Inflammatory macrophage treated with lipopolysaccharide for 4 hours (primary cell): ENCODE results near the gene ADRM1.

Source experiments
- DNase-seq: peaks from one replicate; pipeline ENCODE4 v3.0.0-alpha.2; 2020

ADRM1 gene

GRCh38 chr20:62345681-62346370 lies 43.0 kb downstream of the ADRM1 start:
- DNase-seq = no peak

DNA sequence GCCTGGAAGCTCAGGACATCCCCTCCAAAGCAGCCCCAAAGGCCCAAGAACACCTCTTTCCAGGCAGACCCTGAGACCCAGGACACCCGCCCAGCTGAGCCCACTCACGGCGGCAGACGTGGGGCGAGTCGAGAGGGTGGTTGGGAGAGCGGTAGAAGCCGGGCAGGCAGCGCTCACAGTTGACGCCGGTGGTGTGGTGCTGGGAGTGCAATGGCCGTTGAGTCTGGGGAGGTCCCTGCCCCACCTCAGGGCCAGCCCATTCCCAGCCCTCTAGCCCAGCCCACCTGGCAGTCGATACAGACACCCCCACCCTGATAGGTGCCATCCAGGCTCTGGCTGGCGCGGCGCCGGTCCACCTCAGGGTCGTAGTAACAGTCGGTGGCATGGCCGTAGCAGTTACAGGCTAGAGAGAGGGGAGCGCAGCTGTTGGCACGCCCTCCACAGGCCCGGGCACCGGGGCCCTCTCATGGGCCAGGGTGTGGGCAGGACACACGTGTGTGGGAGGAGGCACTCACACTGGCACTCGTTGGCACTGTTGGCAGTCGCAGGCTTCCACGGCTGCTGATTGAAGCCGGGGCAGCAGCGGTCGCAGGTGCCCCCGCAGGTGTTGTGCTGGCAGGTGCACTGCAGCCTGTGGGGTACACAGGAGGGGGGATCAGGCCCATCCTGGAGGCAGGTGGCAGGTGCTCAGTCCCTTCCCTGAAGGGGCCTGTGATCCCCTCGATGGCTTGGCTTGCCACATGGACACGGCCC lies 43.8 kb downstream of the ADRM1 start:
- DNase-seq = no peak

GRCh38 chr20:62347151-62347404 lies 44.3 kb downstream of the ADRM1 start:
- no peak for DNase-seq

GRCh38 chr20:62347445-62347844 lies 44.6 kb downstream of the ADRM1 start:
- DNase-seq = no peak

- DNase-seq = no peak
Observed at GRCh38 chr20:62348604-62349003, 45.8 kb downstream of the ADRM1 start.

GRCh38 chr20:62349556-62350097 lies 46.8 kb downstream of the ADRM1 start:
- DNase-seq = no peak

- DNase-seq = no peak
Observed at GRCh38 chr20:62350098-62350628, 47.4 kb downstream of the ADRM1 start.

- no peak for DNase-seq
Observed at GRCh38 chr20:62350629-62351422, 48.0 kb downstream of the ADRM1 start.

DNA sequence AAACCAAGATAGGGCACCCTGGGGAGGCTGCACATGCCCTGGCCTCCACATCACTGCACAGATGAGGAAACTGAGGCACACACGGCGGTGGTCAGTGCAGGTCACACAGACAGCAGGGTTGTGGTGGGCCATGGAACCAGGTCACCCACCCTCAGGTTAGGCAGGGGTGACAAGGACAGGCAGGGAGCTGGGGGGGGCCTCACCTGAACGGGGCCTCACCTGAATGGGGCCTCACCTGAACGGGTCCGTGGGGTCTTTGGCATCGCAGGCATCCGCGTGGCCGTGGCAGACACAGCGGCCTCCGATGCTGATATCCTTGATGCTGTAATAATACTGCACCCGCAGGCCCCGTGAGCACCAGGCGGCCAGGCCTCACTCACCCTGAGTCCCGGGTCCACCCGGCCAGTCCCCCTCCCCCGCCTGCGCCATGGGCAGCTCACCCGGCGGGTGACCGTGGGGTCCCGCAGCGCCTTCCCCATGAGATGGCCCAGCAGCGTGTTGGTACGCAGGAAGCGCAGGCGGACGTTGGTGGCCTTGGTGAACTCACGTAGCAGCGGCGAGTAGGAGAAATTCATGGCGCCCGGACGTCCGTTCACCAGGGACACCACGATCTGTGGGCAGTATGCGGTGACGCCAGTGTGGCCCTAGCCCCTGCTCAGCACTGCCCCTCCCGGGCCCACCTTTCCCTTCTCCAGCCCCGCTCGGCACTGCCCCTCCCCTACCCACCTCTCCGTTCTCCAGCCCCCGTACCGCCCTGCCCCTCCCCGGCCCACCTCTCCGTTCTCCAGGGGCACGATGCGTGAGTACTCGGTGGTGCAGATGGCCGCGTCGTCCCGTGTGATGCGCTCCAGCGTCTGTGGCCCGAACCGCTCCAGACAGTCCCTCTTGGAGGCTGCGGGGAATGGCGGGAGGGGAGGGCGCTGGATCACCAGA lies 48.9 kb downstream of the ADRM1 start:
- no peak for DNase-seq

DNA sequence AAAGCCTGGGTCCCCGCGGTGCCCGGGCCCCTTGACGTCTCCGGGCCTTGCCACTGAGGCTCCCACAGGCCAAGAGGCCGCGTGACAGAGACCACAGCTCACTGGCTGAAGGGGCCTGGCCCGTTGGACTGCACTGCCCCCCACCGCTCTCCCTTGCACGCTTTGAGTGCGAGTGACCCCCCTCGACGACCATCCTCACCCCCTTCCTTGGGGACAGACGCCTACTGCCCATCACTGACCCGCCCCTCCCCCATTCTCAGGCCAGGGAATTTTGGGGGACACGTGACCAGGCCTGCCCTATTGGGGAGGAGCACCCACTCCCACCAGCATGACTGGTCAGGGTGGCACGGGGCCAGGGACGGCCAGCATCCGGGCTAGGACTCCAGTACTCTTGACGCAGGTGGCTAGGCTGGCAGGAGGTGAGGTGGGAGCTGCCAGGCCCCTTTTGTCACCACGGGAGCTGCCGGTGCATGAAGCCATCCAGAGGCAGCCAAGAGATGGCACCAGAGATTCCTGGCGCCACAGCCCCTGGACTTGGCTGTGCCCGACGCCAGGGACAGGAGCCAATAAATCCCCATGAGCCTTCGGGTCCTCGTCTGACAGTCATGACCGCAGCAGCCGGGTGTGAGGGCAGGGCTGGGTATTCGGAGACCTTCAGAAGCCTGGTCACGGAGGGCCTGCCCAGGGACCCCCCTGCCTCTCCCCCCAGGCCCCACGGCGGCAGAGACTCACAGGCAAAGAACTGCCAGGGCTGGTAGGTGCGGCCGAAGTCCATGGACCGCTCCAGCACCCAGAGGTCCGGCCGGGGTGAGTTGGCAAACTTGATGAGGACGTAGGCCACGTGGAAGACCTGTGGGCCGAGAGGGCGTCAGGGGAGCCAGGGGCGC lies 49.8 kb downstream of the ADRM1 start:
- DNase-seq = no peak

DNA sequence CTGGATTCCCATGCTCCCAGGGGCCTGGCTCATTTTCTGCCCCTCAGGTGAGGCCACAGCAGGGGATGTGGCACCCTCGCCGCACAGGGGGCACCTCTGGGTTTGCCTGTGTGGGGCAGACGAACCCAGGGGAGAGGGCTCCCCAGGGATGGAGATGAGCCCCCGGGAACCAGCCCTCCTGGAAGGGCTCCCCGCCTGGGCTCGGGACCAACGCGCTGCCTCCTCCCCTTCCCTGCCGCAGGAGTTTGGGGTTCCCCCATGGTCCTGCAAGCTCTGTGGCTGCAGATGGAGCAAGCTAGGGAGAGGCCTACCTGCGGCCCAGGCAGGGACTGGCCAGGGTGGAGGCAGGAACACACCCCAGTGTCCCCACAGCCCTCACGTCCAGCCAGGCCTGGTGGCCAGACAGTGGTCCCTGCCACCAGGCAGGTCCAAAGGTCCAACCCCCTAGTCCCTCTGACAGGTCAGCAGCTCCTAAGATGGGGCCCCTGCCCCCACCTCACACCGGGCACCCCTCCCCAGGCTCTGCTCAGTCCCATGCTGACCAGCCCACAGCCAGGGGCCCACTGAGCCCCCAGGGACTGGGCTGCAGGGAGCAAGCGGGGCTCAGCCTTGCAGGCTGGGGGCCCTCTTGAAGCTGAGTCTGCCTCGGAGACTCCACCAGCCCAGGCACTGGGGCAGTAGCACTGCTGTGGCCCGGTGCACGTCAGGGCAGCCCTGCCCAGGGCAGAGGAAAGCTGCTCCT lies 50.7 kb downstream of the ADRM1 start:
- DNase-seq = no peak

DNA sequence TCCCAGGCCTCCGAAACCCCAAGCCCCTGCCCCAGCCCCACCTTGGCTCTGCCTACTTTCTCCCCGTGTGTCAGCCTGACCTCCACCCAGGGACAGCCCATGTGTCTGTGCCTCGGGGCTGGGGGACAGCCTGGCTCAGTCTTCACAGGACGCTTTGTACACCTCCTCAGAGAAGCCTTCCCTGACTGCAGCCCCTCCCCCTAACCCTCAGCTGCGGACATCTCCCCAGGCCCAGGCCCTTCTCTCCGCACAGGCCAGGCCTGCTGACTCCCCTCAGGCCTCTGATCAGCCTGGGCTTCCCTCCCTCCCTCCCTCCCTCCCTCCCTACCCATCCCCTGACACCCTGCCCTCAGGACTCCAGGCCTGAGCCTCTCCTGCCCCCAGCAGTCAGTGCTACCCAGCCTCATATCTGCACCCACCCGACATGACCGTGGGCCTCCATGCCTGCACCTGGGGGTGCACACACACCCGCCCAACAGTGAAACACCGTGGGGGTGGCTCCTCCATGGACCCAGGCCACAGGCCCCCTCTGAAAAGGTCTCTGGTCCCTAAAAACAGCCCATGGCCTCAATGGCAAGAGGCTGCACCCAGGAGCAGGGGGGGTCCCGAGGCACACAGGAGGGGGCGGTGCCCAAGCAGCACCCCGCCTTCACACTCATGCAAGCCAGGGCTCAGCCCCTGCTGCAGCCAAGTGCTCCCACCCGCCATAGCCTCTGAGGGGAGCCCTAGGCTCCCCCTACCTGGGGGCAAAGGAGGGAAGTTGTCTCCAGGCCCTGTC lies 51.4 kb downstream of the ADRM1 start:
- DNase-seq = no peak

GRCh38 chr20:62354811-62355341 lies 52.1 kb downstream of the ADRM1 start:
- DNase-seq = no peak

DNA sequence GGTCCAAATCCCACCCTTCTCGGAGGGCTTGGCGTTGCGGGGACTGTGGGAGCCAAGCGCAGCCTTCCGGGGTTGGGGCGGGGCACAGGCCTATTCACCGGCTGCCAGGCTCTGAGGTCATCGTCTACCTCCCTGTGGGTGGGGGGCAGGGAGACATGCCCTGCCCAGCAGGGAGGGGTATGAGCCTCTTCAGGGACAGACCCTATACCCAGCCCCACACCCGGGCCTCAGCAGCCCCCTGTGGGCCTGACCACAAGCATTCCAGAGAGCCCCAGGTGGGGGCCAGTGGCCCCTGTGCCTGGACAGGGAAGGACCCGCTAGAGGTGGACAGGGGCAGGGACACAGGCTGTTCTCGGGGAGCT lies 52.7 kb downstream of the ADRM1 start:
- DNase-seq = no peak

GRCh38 chr20:62355878-62356588 lies 53.2 kb downstream of the ADRM1 start:
- DNase-seq = no peak

DNA sequence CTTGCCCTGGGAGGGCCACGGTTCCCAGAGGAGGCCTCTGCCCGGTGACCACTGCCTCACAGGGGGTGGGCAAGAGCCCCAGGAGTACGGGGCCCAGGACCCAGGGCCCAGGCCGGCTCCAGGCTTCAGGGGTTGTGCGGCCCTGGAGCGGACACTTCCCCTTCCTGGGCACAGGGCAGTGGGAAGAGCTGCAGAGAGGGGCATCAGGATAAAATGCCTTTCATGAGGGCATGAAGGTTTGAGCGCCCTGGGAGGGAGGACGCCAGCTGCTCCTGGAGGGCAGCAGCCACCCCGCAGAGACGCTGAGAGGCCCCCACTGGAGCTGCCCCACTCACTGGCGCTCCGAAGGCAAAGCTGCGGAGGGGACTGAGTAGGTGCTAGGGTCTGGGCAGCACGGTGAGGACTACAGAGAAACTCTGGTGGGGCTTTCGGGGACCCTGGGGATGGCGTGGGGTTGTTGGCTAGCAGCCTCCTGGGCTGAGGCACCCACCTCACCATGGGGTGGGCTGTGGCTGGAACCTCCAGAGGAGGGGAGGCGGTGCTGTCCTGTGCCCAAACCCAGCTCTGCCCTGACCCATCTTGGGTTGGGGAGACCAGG lies 53.9 kb downstream of the ADRM1 start:
- DNase-seq = no peak

- DNase-seq = no peak
Observed at GRCh38 chr20:62357187-62357667, 54.4 kb downstream of the ADRM1 start.

GRCh38 chr20:62357681-62358080 lies 54.9 kb downstream of the ADRM1 start:
- DNase-seq = no peak
